ENCODE results near the gene DIP2C. TPM values are rescaled to one million over a fixed set of nuclear protein-coding genes. Genes with fewer than 3 reads are reported as not detected.

Gene DIP2C
- total RNA-seq, 1 donor from 2014 or later = 52.6 TPM

DNA sequence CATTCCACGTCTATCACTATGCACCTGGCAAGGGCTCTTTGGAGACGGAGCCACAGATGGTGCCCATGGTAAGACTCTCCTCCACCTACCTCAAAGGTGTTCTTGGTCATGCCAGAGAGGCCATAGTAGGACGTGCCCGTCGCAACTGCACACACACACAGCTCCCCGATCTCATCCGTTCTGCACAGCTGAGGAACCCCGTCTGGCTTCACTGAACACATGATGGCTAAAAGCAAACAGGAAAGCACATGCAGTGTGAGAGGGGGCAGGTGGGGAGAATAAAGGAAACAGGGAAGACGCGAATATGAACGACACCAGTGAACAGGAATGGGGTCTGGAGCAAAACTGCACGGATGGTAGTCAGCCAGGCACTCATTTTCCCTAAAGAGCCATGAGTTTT lies 323.3 kb downstream of the DIP2C start:
- no peak for DNase-seq
- Mint-ChIP-seq H3K9me3 (ENCODE audit: unreplicated experiment) (peaks cover 10% of the 10 kb centered on the region), H3K27me3 (ENCODE audit: unreplicated experiment) (peaks cover 4% of the 10 kb centered on the region), H3K27ac (ENCODE audit: unreplicated experiment) (peak overlapping the region; percentile 70), H3K4me1 (ENCODE audit: low read depth, unreplicated experiment) (peaks cover 37% of the 10 kb centered on the region), H3K4me3 (ENCODE audit: unreplicated experiment) (no peak overlapping the region), H3K36me3 (ENCODE audit: unreplicated experiment) (peaks cover 10% of the 10 kb centered on the region)
- TF ChIP-seq, protein P1, sequence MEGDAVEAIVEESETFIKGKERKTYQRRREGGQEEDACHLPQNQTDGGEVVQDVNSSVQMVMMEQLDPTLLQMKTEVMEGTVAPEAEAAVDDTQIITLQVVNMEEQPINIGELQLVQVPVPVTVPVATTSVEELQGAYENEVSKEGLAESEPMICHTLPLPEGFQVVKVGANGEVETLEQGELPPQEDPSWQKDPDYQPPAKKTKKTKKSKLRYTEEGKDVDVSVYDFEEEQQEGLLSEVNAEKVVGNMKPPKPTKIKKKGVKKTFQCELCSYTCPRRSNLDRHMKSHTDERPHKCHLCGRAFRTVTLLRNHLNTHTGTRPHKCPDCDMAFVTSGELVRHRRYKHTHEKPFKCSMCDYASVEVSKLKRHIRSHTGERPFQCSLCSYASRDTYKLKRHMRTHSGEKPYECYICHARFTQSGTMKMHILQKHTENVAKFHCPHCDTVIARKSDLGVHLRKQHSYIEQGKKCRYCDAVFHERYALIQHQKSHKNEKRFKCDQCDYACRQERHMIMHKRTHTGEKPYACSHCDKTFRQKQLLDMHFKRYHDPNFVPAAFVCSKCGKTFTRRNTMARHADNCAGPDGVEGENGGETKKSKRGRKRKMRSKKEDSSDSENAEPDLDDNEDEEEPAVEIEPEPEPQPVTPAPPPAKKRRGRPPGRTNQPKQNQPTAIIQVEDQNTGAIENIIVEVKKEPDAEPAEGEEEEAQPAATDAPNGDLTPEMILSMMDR (IDR thresholded peaks at IDR 0.05; ENCODE audit: partially characterized antibody, unreplicated experiment) = no peak

DNA sequence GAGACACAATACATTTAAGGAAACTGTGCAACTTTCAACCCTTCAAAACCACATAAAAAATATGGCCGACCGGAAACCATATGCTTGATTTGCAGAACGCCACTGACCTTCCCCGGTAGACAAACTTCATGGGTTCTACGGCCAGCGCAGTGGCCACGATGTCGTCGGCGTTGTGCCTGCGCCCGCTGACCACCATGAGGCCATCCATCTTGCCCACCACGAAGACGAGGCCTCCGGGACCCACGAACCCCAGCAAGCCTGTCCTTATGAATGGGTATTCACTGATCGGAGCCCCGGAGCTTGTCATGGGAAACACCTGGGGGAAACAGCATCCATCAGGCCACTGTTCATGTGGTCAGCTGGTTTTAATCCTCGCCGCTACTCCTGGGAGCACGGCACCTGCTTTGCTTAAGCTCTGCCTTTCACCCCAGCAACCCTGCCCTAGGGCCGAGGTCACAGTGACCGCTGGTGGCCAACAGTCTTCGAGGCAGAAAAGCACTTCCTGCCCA lies 325.1 kb downstream of the DIP2C start:
- Mint-ChIP-seq H3K27ac (ENCODE audit: unreplicated experiment) (no peak overlapping the region), H3K27me3 (ENCODE audit: unreplicated experiment) (peaks cover 4% of the 10 kb centered on the region), H3K36me3 (ENCODE audit: unreplicated experiment) (peaks cover 16% of the 10 kb centered on the region), H3K4me1 (ENCODE audit: low read depth, unreplicated experiment) (peaks cover 38% of the 10 kb centered on the region), H3K4me3 (ENCODE audit: unreplicated experiment) (no peak overlapping the region), H3K9me3 (ENCODE audit: unreplicated experiment) (peaks cover 9% of the 10 kb centered on the region)
- TF ChIP-seq, protein P1 (IDR thresholded peaks at IDR 0.05; ENCODE audit: partially characterized antibody, unreplicated experiment) = no peak
- no peak for DNase-seq

DNA sequence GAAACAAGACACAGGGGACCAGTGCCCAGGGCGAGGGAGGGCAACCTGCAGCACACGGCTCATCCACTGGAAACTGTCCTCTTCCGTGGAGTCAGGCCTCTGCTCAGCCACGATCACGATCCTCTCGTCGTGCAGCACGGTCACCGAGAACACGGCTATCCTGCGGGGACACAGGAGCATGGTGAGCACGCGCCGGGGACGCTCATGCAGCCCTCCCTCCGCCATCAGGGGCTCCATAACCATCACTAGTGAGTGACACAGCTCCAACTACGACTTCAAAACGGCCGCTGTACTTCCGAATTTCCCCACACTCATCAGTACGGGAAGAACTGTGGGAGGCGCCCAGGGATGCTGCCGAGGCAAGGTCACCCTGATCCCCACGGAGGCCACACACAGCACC lies 326.3 kb downstream of the DIP2C start:
- Mint-ChIP-seq H3K27me3 (ENCODE audit: unreplicated experiment) (peaks cover 5% of the 10 kb centered on the region), H3K36me3 (ENCODE audit: unreplicated experiment) (peaks cover 16% of the 10 kb centered on the region), H3K4me3 (ENCODE audit: unreplicated experiment) (no peak overlapping the region), H3K9me3 (ENCODE audit: unreplicated experiment) (peaks cover 9% of the 10 kb centered on the region), H3K4me1 (ENCODE audit: low read depth, unreplicated experiment) (peaks cover 40% of the 10 kb centered on the region), H3K27ac (ENCODE audit: unreplicated experiment) (no peak overlapping the region)
- TF ChIP-seq, protein P1 (IDR thresholded peaks at IDR 0.05; ENCODE audit: partially characterized antibody, unreplicated experiment) = no peak
- DNase-seq = no peak

DNA sequence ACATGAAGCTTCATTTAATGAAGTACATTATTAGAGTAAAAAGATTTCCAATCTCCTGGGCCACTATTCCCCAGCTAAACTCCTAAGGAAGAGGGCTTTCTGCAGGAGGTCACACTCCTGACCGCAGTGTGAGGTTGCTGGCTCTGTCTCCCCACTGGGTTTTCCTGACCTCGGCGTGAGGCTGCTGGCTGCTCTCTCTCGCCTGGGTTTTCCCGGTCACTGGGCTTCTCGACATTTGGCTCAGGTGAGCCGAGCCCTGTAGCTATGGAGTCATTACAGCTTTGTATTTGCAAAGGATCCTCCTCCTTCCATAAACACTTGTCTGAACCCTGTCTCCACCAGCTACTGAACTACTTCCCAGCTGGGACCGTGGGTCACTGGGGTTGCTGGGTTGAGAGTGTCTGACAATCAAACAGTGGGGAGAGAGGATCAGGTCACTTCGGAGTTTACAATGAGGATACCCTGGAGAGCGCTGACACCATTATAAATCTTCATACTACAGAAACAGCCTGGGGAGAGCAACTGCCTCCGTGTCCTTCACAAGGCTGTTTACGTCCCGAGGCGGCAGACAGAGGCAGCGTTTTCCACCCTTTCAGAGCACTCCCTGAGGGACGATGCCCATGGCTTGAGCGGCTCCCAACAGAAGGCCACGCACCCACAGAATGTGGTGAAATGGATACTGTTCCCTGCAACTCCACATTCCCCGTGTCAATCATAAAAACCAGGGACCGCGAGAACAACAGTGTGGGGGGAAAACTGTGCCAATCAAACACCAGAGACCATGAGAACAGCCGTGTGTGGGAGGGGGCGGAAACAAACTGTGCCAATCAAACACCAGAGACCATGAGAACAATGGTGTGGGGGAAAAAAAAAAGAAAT lies 328.0 kb downstream of the DIP2C start:
- H3K4me1 Mint-ChIP-seq (ENCODE audit: low read depth, unreplicated experiment) = peaks cover 32% of the 10 kb centered on the region
- H3K9me3 Mint-ChIP-seq (ENCODE audit: unreplicated experiment) = peaks cover 6% of the 10 kb centered on the region
- H3K27ac Mint-ChIP-seq (ENCODE audit: unreplicated experiment) = peak overlapping the region; percentile 62
- H3K36me3 Mint-ChIP-seq (ENCODE audit: unreplicated experiment) = peaks cover 16% of the 10 kb centered on the region
- TF ChIP-seq, protein P1 (IDR thresholded peaks at IDR 0.05; ENCODE audit: partially characterized antibody, unreplicated experiment) = no peak
- peaks cover 7% of the 10 kb centered on the region for H3K27me3 Mint-ChIP-seq (ENCODE audit: unreplicated experiment)
- DNase-seq = no peak
- peak overlapping the region; percentile 30 for H3K4me3 Mint-ChIP-seq (ENCODE audit: unreplicated experiment)

DNA sequence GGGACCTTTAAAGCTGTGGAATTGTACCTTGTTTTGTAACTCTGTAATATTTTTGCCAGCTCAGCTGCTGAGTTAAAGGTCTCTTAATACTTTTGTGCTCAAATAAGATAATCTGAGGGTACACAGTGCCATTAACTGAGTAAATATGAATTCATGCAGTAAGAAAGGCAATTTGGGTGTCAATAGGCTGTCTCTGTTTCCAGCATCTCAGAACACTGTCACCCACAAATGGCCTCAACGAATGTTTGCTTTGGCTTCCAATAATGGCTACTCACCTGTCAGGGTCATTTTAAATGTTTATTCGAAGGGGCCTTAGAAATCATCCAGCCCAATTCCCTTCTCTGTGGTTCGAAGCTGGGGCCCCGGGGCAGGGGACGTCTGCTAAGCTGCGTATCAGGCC lies 328.8 kb downstream of the DIP2C start:
- peaks cover 12% of the 10 kb centered on the region for H3K36me3 Mint-ChIP-seq (ENCODE audit: unreplicated experiment)
- H3K4me1 Mint-ChIP-seq (ENCODE audit: low read depth, unreplicated experiment) = peaks cover 30% of the 10 kb centered on the region
- TF ChIP-seq, protein P1 (IDR thresholded peaks at IDR 0.05; ENCODE audit: partially characterized antibody, unreplicated experiment) = no peak
- no peak overlapping the region for H3K27ac Mint-ChIP-seq (ENCODE audit: unreplicated experiment)
- peaks cover 7% of the 10 kb centered on the region for H3K27me3 Mint-ChIP-seq (ENCODE audit: unreplicated experiment)
- peaks cover 6% of the 10 kb centered on the region for H3K9me3 Mint-ChIP-seq (ENCODE audit: unreplicated experiment)
- H3K4me3 Mint-ChIP-seq (ENCODE audit: unreplicated experiment) = no peak overlapping the region
- DNase-seq = no peak

Measured in glutamatergic neuron (in vitro differentiated cells).